Activated CD8-positive, alpha-beta T cell treated with anti-CD3 and anti-CD28 coated beads, Interleukin-2, amount 10 ng/mL, durations not matched to agents 7 days and 5 days (primary cell): ENCODE results near the gene GPR55. TPM values are rescaled to one million over a fixed set of nuclear protein-coding genes. Genes with fewer than 3 reads are reported as not detected.

ENCODE experiments used
- ATAC-seq: fragments of 150-1000 bp; cut with Tn5 transposase; one replicate; pipeline ENCODE4 v1.10.0; 2021; ENCODE audit warnings: moderate library complexity
- CTCF ChIA-PET: fragments of 350-600 bp; sonication (Branson Sonifier 250); formaldehyde crosslinking; loops from one replicate; lab custom pipeline; 2021; ENCODE audit warnings: antibody characterized with exemption; lab: Charles Lee
- POLR2A ChIA-PET: fragments of 350-600 bp; sonication (Branson Sonifier 250); formaldehyde crosslinking; loops from one replicate; lab custom pipeline; 2021; ENCODE audit warnings: antibody characterized with exemption; lab: Charles Lee
- DNase-seq: peaks from one replicate; pipeline ENCODE4 v3.0.0-alpha.2; 2020
- H3K27ac Mint-ChIP-seq: one replicate; pipeline ENCODE4 v1.8.0; 2021; ENCODE audit warnings: mild to moderate bottlenecking, mixed read lengths
- H3K27me3 Mint-ChIP-seq: one replicate; pipeline ENCODE4 v1.8.0; 2021; ENCODE audit warnings: low read depth, mixed read lengths
- H3K36me3 Mint-ChIP-seq: one replicate; pipeline ENCODE4 v1.8.0; 2021; ENCODE audit warnings: low read depth, mixed read lengths
- H3K4me1 Mint-ChIP-seq: one replicate; pipeline ENCODE4 v1.8.0; 2021; ENCODE audit warnings: low read depth, mixed read lengths
- H3K4me3 Mint-ChIP-seq: one replicate; pipeline ENCODE4 v1.8.0; 2021; ENCODE audit warnings: mild to moderate bottlenecking, mixed read lengths
- H3K9me3 Mint-ChIP-seq: one replicate; pipeline ENCODE4 v1.8.0; 2022; ENCODE audit warnings: mixed read lengths; ENCODE audit not compliant: insufficient read depth
- total RNA-seq, 2 experiments: library from RNA; stranded (reverse); gene quantifications; one replicate each; pipeline ENCODE4 v1.2.3, GENCODE V29; 2021

The GPR55 gene
- total RNA-seq, 2 experiments from 2014 or later, result 12.3 to 12.5 TPM

DNA sequence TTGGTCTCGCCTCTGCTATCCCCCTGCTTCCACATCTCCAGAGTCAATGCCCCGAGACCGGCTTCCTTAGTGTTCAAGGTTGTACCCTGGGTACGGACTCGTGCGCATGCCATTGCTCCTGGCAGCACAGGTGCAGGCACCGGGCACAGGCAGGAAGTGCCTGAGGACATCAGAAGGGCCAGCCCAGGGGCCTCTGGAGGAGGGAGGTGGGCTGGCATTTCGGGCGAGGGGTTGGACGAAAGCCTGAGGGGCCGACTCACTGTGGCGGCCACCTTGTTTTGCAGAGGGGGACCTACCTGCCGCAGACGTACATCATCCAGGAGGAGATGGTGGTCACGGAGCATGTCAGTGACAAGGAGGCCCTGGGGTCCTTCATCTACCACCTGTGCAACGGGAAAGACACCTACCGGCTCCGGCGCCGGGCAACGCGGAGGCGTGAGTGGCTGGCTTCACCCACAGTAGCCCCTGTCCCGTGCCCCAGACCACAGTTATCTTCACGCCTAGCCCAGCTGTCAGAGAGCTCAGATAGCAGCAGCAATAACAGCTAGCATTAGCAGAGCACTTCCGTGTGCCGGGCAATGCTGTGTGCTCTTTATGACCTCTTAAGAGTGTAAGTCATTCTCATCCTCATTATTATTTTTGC is 47.8 kb downstream of the GPR55 start:
- ATAC-seq, result peak; percentile 60
- POLR2A ChIA-PET, result interaction anchor here (0.5 to 1.4 kb wide), 6 partner anchors 10 to 98 kb away, joined by 3 to 4 read pairs (median 3); partner anchors contain the start of gene ITM2C
- Mint-ChIP-seq H3K27me3 (no peaks in the 10 kb centered on the region), H3K4me3 (peak overlapping the region; percentile 32), H3K9me3 (no peaks in the 10 kb centered on the region), H3K36me3 (peaks cover 43% of the 10 kb centered on the region), H3K4me1 (peaks cover 64% of the 10 kb centered on the region), H3K27ac (peak overlapping the region; percentile 91)
- no peak for DNase-seq
- CTCF ChIA-PET, result interaction anchor here (0.9 to 3.9 kb wide), 12 partner anchors 9 to 176 kb away, joined by 3 to 18 read pairs (median 6); partner anchors contain the start of gene ITM2C

DNA sequence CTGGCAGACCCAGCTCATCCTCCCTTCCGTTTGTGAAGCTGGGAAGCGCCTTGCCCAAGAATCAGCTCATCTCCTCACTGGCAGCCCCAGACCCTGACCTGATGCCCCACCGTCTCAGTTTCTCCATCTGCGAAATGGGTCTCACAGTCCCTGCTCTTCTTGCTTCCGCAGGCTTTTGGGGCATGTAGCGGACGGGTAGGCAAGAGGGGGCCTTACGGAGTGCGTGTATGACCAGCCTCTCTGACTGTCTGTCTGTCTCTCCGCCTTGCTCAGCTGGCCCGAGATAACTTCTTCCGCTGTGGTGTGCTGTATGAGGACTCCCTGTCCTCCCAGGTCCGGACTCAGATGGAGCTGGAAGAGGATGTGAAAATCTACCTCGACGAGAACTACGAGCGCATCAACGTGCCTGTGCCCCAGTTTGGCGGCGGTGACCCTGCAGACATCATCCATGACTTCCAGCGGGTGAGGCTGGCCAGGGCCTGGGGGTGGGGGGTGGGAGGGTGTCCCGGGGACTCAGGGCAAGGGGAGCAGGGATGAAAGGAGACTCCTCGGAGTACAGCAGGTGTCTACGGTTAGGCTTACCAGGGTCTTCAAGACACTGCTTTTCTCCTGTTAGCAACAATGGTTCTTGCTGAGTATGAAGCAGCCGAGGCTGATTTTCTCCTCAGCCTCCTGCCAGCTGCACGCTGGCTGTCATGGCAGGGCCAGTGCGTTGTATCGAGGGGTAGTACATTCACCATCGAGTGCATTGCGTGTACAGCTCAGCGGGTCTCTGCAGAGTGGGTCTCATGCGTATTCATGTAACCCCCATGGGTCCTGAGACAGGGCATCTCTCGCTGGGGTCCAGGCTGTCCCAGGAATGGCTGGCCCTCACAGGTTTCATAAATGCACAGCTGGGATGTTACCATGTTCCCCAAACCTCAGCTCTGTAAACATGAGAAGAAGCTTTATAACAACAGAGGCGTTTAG is 49.4 kb downstream of the GPR55 start:
- no peak for ATAC-seq
- DNase-seq, result no peak
- Mint-ChIP-seq H3K4me1 (peaks cover 60% of the 10 kb centered on the region), H3K36me3 (peaks cover 42% of the 10 kb centered on the region), H3K9me3 (no peaks in the 10 kb centered on the region), H3K27ac (no peak overlapping the region), H3K4me3 (no peak overlapping the region), H3K27me3 (no peaks in the 10 kb centered on the region)
- POLR2A ChIA-PET, result interaction anchor here (1.0 kb wide), 1 partner anchor 9 kb away, joined by 6 read pairs; no protein-coding TSS in a partner anchor
- CTCF ChIA-PET, result interaction anchor here (1.0 to 3.9 kb wide), 4 partner anchors 8 to 177 kb away, joined by 4 to 18 read pairs (median 10); no protein-coding TSS in a partner anchor

DNA sequence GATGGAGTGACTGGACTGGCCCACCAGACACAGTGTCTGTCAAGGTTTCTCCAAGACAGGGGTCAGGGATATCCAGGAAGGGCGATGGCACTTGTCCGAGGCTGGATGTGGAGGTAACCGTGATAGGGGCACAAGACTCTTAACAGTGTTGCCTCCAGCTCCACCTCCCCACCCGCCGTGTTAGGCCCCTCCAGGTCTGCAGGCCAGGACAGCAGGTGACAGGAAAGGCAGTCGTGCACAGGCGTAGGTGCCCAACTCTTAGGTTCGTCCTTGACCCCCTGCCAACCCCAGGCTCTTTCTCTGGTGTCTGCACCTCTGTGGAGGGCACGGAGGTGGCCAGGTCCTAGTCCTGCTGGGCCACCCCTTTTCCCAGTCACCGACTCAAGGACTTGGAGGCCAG is 50.2 kb downstream of the GPR55 start:
- Mint-ChIP-seq H3K27ac (no peak overlapping the region), H3K27me3 (no peaks in the 10 kb centered on the region), H3K9me3 (no peaks in the 10 kb centered on the region), H3K36me3 (peaks cover 38% of the 10 kb centered on the region), H3K4me3 (no peak overlapping the region), H3K4me1 (peaks cover 67% of the 10 kb centered on the region)
- POLR2A ChIA-PET, result no interaction called here
- ATAC-seq, result no peak
- CTCF ChIA-PET, result interaction anchor here (1.0 kb wide), 1 partner anchor 178 kb away, joined by 4 read pairs; no protein-coding TSS in a partner anchor
- DNase-seq, result no peak

DNA sequence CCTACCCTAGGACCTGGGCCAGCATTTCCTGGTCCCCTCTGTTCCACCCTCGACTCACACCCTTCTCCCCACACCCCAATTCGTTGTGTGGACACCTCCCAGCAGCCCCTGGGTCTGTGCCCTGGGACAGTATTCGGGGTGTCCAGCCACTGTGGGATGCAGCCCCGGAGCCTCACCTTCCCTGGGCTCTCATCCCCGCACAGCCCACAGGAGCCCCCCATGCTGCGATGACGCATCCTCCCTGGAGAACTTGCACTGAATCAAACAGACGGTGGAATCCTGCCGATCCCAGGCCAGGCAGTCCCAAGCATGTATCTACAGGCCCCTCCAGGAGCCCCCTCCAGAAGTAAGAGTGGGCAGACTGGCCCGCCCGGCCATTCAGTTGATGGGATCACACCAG is 50.6 kb downstream of the GPR55 start:
- Mint-ChIP-seq H3K27ac (peak overlapping the region; percentile 55), H3K27me3 (no peaks in the 10 kb centered on the region)
- no peak for ATAC-seq

DNA sequence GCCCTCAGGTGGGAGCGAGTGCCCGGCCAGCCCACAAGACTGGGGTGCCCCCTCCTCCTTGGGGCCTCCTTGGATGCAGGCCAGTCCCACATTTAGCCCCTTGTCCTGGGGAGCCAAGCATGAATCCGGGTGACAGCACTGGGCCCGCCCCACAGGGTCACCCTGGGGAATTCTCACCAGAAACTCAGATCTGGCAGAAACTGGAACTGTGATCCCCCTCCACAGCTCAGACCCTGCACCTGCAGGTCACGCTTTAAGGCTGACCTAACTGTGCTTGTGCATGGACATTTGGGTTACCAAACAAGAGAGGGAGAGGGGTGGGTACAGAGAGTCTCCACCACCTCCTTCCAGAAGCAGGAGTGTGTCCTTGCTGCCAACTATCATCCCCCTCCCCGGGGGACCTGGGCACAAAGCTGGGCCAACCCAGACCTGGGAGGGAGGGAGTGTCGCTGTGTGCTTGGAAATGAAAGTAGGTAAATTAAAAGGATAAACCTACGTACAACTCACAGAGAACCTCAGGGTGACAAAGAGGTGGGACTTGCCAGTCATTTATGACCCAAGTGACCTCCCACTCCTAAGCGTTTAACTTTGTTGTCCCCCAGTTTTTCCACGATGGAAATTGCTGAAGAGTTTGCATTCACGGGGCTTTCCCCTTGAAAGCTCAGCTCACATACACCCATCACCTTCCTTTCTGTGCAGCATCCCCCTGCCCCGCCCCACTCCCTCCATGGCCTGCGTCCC is 51.2 kb downstream of the GPR55 start:
- peaks cover 68% of the 10 kb centered on the region for H3K4me1 Mint-ChIP-seq
- CTCF ChIA-PET, result no interaction called here
- no peaks in the 10 kb centered on the region for H3K9me3 Mint-ChIP-seq
- peak overlapping the region; percentile 55 for H3K27ac Mint-ChIP-seq
- H3K36me3 Mint-ChIP-seq, result peaks cover 30% of the 10 kb centered on the region
- POLR2A ChIA-PET, result no interaction called here
- H3K27me3 Mint-ChIP-seq, result no peaks in the 10 kb centered on the region
- no peak overlapping the region for H3K4me3 Mint-ChIP-seq
- DNase-seq, result no peak
- no peak for ATAC-seq

More for the DNA sequence above, 50.6 kb downstream of the GPR55 start:
- CTCF ChIA-PET, result no interaction called here
- Mint-ChIP-seq H3K4me3 (no peak overlapping the region), H3K9me3 (no peaks in the 10 kb centered on the region), H3K36me3 (peaks cover 34% of the 10 kb centered on the region), H3K4me1 (peaks cover 69% of the 10 kb centered on the region)
- no peak for DNase-seq
- POLR2A ChIA-PET, result no interaction called here

DNA sequence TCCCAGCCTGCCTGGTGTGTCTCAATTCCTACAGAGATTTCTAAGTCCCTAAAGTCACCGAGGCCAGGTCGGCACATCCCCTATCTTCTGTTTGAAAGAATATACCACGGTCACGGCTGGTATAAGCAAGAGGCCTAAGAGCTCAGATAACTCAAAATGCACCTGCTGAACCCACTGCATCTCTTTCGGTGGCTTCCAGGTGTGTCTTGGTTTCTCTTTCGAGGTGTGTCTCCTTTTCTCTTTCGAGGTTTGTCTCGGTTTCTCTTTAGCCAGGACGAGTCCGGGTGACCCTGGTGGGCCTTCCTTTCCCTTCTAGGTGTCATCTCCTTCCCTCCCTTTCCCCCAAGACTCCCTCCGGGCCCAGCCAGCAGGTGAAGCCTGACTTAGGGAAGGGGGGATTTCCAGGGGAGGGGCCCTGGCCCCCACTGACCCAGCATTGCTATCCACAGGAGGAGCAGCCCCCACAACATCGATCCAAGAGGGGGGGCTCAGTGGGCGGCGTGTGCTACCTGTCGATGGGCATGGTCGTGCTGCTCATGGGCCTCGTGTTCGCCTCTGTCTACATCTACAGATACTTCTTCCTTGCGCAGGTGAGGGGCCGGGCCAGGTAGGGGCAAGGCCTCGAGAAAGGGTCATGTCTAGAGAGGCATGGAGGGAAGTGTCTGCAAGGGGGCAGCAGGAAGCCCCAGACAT is 51.9 kb downstream of the GPR55 start:
- Mint-ChIP-seq H3K36me3 (peaks cover 27% of the 10 kb centered on the region), H3K4me1 (peaks cover 65% of the 10 kb centered on the region), H3K4me3 (no peak overlapping the region), H3K27ac (peak overlapping the region; percentile 41), H3K9me3 (no peaks in the 10 kb centered on the region), H3K27me3 (no peaks in the 10 kb centered on the region)
- ATAC-seq (no peak), DNase-seq (no peak)
- ChIA-PET CTCF (interaction anchor here (1.5 kb wide), 1 partner anchor 180 kb away, joined by 5 read pairs; no protein-coding TSS in a partner anchor), POLR2A (no interaction called here)

DNA sequence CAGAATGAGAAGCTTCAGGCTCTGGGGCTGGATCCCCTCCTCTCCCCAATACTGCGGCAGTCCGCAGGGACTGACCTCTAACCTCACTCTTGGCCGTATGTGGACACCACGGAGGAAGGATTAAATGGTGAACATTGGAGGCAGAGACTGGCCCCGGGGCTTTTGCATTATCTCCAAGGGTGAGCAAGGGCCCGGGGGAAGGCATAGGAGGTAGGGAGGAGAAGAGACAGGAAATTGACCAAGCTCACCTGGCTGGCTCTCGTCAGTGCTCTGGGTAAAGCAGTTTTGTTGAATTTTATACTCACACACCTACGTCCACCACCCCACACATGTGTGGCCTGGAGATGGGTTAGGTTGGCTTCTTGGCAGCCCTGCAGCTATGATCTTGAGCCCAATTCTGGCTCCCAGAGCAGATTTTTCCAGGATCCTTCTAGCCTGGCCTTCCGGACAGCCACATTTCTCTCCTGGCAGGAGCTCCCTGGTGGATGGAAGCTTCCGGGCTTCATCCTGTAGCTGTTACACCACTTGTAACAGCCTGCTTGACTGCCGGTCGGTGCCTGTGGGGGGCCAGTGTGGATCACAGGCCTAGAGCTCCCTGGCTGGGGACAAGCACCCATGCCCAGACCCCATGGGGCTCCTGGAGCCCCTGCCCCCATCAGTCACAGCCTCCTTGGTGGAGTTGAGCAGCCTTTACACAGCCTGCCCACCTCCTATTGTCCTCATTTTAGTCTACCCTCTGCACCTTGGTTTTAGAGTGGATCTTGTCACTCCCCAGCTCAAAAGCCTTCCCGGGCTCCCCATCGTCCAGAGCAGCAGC is 52.7 kb downstream of the GPR55 start:
- no peaks in the 10 kb centered on the region for H3K27me3 Mint-ChIP-seq
- ATAC-seq (no peak), DNase-seq (peak; percentile 17)
- POLR2A ChIA-PET, result no interaction called here
- H3K4me3 Mint-ChIP-seq, result no peak overlapping the region
- peaks cover 22% of the 10 kb centered on the region for H3K36me3 Mint-ChIP-seq
- CTCF ChIA-PET, result interaction anchor here (0.7 to 1.5 kb wide), 2 partner anchors 48 to 181 kb away, joined by 3 to 5 read pairs; no protein-coding TSS in a partner anchor
- peaks cover 60% of the 10 kb centered on the region for H3K4me1 Mint-ChIP-seq
- H3K27ac Mint-ChIP-seq, result peak overlapping the region; percentile 41
- H3K9me3 Mint-ChIP-seq, result no peaks in the 10 kb centered on the region

DNA sequence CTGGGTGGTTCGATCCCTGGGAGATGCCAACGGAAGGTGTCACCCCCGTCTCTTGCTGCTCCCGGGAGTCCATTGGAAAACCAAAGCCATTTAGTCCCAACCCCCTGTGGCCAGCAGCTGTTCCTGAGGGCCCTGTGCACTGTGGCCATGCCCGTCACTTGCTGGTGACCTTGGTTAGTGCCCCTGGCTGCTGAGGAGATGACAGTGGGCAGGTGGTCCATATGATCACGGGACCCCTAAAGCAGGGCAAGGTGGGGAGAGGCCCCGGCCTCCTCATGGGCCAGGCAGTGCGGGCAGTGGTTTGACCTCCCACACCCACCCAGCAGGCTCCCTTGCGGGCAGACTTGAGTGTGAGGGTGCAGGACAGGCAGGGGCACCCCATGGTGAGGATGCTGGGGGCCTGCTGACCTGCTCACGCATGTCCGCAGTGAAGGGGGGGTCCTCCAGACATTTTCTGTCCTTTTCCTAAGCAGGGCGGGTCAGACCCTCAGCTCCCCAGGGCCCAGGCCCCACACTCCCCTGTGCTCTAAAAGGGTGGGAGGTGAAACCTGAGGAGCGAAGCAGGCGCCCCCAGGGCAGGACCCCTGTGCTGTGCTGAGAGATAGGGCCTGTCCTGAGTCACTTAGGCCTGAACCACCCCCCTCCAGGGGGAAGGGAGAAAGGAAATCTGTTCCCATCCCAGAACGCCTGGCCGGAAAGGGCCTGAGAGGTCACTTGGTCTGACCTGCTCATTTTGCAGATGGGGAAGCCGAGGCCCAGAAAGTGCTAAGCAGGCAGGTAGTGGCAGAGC is 53.5 kb downstream of the GPR55 start:
- DNase-seq (peak; percentile 13), ATAC-seq (no peak)
- Mint-ChIP-seq H3K9me3 (no peaks in the 10 kb centered on the region), H3K4me1 (peaks cover 60% of the 10 kb centered on the region), H3K27ac (no peak overlapping the region), H3K27me3 (no peaks in the 10 kb centered on the region), H3K36me3 (peaks cover 18% of the 10 kb centered on the region), H3K4me3 (no peak overlapping the region)
- ChIA-PET POLR2A (interaction anchor here (0.6 kb wide), 1 partner anchor 42 kb away, joined by 3 read pairs; no protein-coding TSS in a partner anchor), CTCF (interaction anchor here (0.7 to 1.5 kb wide), 2 partner anchors 47 to 181 kb away, joined by 3 to 5 read pairs; no protein-coding TSS in a partner anchor)

DNA sequence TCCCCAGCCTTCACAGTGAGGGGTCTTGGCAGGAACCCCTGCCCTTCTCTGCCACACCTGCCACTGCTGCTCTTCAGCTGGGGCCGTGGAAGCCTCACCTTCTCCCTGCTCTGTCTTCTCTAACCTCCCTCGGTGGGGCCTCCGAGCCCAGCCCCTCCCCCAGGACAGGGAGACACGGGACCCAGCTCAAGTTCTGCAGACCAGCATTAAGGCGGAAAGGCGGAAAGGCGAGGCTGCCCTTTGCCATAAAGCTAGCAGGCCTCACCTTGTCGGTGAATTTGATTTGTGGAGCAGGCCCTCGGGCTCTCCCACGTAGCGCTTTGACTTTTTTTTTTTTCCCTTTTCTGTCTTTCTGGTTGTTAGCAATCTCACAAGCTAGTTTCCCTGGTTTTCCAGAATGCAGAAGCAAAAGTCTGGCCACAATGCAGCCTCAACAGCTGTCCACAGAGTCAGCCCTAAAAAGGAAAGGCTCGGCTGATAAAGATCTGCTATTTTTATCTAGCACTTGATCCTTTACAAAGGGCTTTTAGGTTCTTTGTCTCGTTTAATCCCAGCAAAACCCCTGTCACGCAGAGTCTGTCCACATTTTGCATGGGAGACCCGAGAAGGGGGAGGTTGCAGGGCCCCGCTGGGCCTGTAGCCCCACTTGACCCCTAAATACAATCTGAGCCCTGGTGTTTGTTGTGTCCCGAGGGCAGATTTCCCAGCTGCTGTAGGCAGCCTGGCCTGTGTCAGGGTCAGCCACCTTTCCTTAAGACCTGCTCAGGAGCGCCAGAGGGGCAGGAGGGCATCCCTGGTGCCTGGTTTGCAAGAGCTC is 54.3 kb downstream of the GPR55 start:
- Mint-ChIP-seq H3K9me3 (no peaks in the 10 kb centered on the region), H3K4me1 (peaks cover 63% of the 10 kb centered on the region), H3K36me3 (peaks cover 15% of the 10 kb centered on the region), H3K27ac (no peak overlapping the region), H3K4me3 (no peak overlapping the region), H3K27me3 (no peaks in the 10 kb centered on the region)
- DNase-seq, result peak; percentile 15
- POLR2A ChIA-PET, result interaction anchor here (0.6 to 1.2 kb wide), 3 partner anchors 43 to 594 kb away, joined by 3 to 6 read pairs (median 3); partner anchors contain the start of gene NCL
- ATAC-seq, result no peak
- CTCF ChIA-PET, result interaction anchor here (1.1 kb wide), 1 partner anchor 117 kb away, joined by 3 read pairs; no protein-coding TSS in a partner anchor
